Fibroblast of lung (primary cell): ENCODE data around the gene HNRNPF. TPM values are rescaled to one million over a fixed set of nuclear protein-coding genes. Genes with fewer than 3 reads are reported as not detected.

Experiments used
- DNase-seq, 2 donors: peaks; one replicate each; pipeline versions ENCODE4 v3.0.0 to v3.0.0-alpha.2; 2010; ENCODE audit warnings: low read depth in 2 of 2
- H2AFZ ChIP-seq: 2 replicates; pipeline ENCODE4 v1.5.1; 2012; ENCODE audit warnings: low read length, control low read depth, inconsistent platforms
- H3K27ac ChIP-seq: 2 replicates; pipeline ENCODE4 v1.5.1; 2011; ENCODE audit warnings: low read length, control low read depth; ENCODE audit not compliant: insufficient read depth
- H3K27me3 ChIP-seq: 2 replicates; pipeline ENCODE4 v1.5.1; 2011; ENCODE audit warnings: mild to moderate bottlenecking, low read length; ENCODE audit not compliant: control insufficient read depth, insufficient read depth
- H3K36me3 ChIP-seq: 2 replicates; pipeline ENCODE4 v1.5.1; 2011; ENCODE audit warnings: low read length; ENCODE audit not compliant: control insufficient read depth, insufficient read depth
- H3K4me1 ChIP-seq: 2 replicates; pipeline ENCODE4 v1.5.1; 2011; ENCODE audit warnings: low read length; ENCODE audit not compliant: control insufficient read depth, insufficient read depth; ENCODE audit errors: extremely low read depth
- H3K4me2 ChIP-seq: 2 replicates; pipeline ENCODE4 v1.5.1; 2011; ENCODE audit warnings: low read length, control low read depth; ENCODE audit not compliant: insufficient read depth; ENCODE audit errors: extremely low read depth
- H3K4me3 ChIP-seq, 4 experiments: fragments of 200-600 bp in 1 of 4; sonication (generic) in 1 of 4; replicated peaks in 1 of 4; 2 replicates each; pipeline ENCODE4 v1.5.1; 2011 to 2016; ENCODE audit warnings: low read length in 4 of 4, low read depth in 3 of 4, mild to moderate bottlenecking in 3 of 4, control low read depth in 2 of 4, inconsistent platforms in 1 of 4, mixed read lengths in 1 of 4; ENCODE audit not compliant: insufficient read depth in 1 of 4; ENCODE audit errors: control extremely low read depth in 1 of 4
- H3K79me2 ChIP-seq: 2 replicates; pipeline ENCODE4 v1.5.1; 2012; ENCODE audit warnings: mild to moderate bottlenecking, low read length, inconsistent platforms; ENCODE audit not compliant: control insufficient read depth, insufficient read depth
- H3K9ac ChIP-seq: 2 replicates; pipeline ENCODE4 v1.5.1; 2011; ENCODE audit warnings: mild to moderate bottlenecking, low read length, control low read depth; ENCODE audit not compliant: insufficient read depth
- H3K9me3 ChIP-seq: 2 replicates; pipeline ENCODE4 v1.5.1; 2012; ENCODE audit warnings: low read depth, low read length; ENCODE audit not compliant: control insufficient read depth, insufficient read depth
- H4K20me1 ChIP-seq: 2 replicates; pipeline ENCODE4 v1.5.1; 2011; ENCODE audit warnings: low read length; ENCODE audit not compliant: control insufficient read depth, insufficient read depth; ENCODE audit errors: extremely low read depth
- EZH2 ChIP-seq: IDR thresholded peaks from 2 replicates; pipeline ENCODE4 v1.5.1; 2012; ENCODE audit warnings: low read length, control low read depth, mild to moderate bottlenecking; ENCODE audit errors: missing control alignments
- polyA plus RNA-seq, 2 donors: library from polyadenylated mRNA; depleted of rRNA in 1 of 2; stranded (reverse) in 1 of 2; unstranded in 1 of 2; fragments of >200 nt; gene quantifications; 2 replicates each; pipeline ENCODE4 v1.2.1, GENCODE V29; 2011 to 2012; ENCODE audit warnings: missing spikeins in 1 of 2
- total RNA-seq: library from RNA; depleted of rRNA; stranded (reverse); fragments of >200 nt; gene quantifications from 2 replicates; pipeline ENCODE4 v1.2.1, GENCODE V29; 2014
- TF ChIP-seq, protein P1 (sequence below), 2 donors: IDR thresholded peaks in 1 of 2; conservative IDR thresholded peaks in 1 of 2; 1 replicate in 1 of 2; 2 replicates in 1 of 2; pipeline ENCODE4 v1.5.1; 2011 to 2012; ENCODE audit warnings: low read length in 2 of 2, control low read depth in 1 of 2, inconsistent platforms in 1 of 2, low read depth in 1 of 2, mild to moderate bottlenecking in 1 of 2

HNRNPF gene
- total and polyA plus RNA-seq, 2 donors (not counting 1 experiment from before 2014, with no cell fraction given) = 203 to 217 TPM

- H3K4me2 ChIP-seq = no peak overlapping the region
- H4K20me1 ChIP-seq = no peaks in the 10 kb centered on the region
- no peaks in the 10 kb centered on the region for H3K4me1 ChIP-seq
- no peaks in the 10 kb centered on the region for H3K9me3 ChIP-seq
- H3K79me2 ChIP-seq = no peaks in the 10 kb centered on the region
- no peak overlapping the region for H3K4me3 ChIP-seq
- TF ChIP-seq, protein P1, sequence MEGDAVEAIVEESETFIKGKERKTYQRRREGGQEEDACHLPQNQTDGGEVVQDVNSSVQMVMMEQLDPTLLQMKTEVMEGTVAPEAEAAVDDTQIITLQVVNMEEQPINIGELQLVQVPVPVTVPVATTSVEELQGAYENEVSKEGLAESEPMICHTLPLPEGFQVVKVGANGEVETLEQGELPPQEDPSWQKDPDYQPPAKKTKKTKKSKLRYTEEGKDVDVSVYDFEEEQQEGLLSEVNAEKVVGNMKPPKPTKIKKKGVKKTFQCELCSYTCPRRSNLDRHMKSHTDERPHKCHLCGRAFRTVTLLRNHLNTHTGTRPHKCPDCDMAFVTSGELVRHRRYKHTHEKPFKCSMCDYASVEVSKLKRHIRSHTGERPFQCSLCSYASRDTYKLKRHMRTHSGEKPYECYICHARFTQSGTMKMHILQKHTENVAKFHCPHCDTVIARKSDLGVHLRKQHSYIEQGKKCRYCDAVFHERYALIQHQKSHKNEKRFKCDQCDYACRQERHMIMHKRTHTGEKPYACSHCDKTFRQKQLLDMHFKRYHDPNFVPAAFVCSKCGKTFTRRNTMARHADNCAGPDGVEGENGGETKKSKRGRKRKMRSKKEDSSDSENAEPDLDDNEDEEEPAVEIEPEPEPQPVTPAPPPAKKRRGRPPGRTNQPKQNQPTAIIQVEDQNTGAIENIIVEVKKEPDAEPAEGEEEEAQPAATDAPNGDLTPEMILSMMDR (conservative IDR thresholded peaks at IDR 0.05 in 1 of 2, IDR thresholded peaks at IDR 0.05 in 1 of 2; ENCODE audit: low read depth in 1 of 2, low read length in 2 of 2) = no peak
- no peak for TF ChIP-seq EZH2
- no peaks in the 10 kb centered on the region for H3K36me3 ChIP-seq
- DNase-seq = no peak
- H3K27me3 ChIP-seq = no peaks in the 10 kb centered on the region
- no peak overlapping the region for H3K9ac ChIP-seq
- no peak overlapping the region for H3K27ac ChIP-seq
- no peak overlapping the region for H2AFZ ChIP-seq
Measured at GRCh38 chr10:43370671-43371215, 38.2 kb downstream of the HNRNPF start.

DNA sequence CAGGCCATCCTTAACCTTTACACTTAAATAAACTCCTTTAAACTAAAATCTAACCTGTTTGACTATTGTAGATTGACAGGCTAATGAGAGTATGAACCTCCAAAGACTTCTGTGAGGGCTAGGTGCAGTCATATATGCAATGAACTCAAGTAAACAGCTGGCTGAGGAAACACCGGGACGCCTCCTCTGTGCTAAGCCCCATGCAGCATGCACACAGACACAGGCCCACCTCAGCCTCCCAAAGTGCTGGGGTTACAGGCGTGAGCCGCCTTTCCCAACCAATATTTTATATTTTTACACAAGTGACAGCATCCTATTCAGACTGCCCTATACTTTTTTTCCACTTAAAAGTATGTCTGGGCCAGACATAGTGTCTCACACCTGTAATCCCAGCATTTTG lies 39.1 kb downstream of the HNRNPF start:
- no peak overlapping the region for H3K27ac ChIP-seq
- no peak overlapping the region for H3K4me2 ChIP-seq
- no peak for TF ChIP-seq EZH2
- TF ChIP-seq, protein P1 (conservative IDR thresholded peaks at IDR 0.05 in 1 of 2, IDR thresholded peaks at IDR 0.05 in 1 of 2; ENCODE audit: low read depth in 1 of 2, low read length in 2 of 2) = no peak
- no peak overlapping the region for H2AFZ ChIP-seq
- no peaks in the 10 kb centered on the region for H3K27me3 ChIP-seq
- H3K4me3 ChIP-seq = no peak overlapping the region
- H3K9ac ChIP-seq = no peak overlapping the region
- H3K9me3 ChIP-seq = no peaks in the 10 kb centered on the region
- no peak for DNase-seq
- H4K20me1 ChIP-seq = no peaks in the 10 kb centered on the region
- no peaks in the 10 kb centered on the region for H3K36me3 ChIP-seq
- no peaks in the 10 kb centered on the region for H3K4me1 ChIP-seq
- no peaks in the 10 kb centered on the region for H3K79me2 ChIP-seq

GRCh38 chr10:43365001-43365400 lies 44.0 kb downstream of the HNRNPF start:
- TF ChIP-seq, protein P1 (conservative IDR thresholded peaks at IDR 0.05 in 1 of 2, IDR thresholded peaks at IDR 0.05 in 1 of 2; ENCODE audit: low read depth in 1 of 2, low read length in 2 of 2) = no peak
- no peak for TF ChIP-seq EZH2
- Histone ChIP-seq H3K4me3 (no peak overlapping the region), H3K4me2 (no peak overlapping the region), H4K20me1 (no peaks in the 10 kb centered on the region), H2AFZ (no peak overlapping the region), H3K36me3 (no peaks in the 10 kb centered on the region), H3K27me3 (no peaks in the 10 kb centered on the region), H3K9me3 (no peaks in the 10 kb centered on the region), H3K27ac (no peak overlapping the region), H3K4me1 (no peaks in the 10 kb centered on the region), H3K79me2 (no peaks in the 10 kb centered on the region), H3K9ac (no peak overlapping the region)
- DNase-seq = no peak
